Pancreas (tissue), 10 donors: ENCODE data around the gene CAPN11. TPM values are rescaled to one million over a fixed set of nuclear protein-coding genes. Genes with fewer than 3 reads are reported as not detected.
"Not testable (repeated sequence)": the region's sequence is repeated elsewhere in the genome, so short reads cannot be mapped to it uniquely, and the experiment has no call there.

Source experiments
- ATAC-seq, 4 donors: fragments of 200-7000 bp; cut with Tn5 transposase; one replicate each; pipeline versions ENCODE4 v1.8.0 to v1.9.1; 2020; ENCODE audit warnings: mild to moderate bottlenecking in 4 of 4, moderate library complexity in 4 of 4
- DNase-seq, 6 donors: peaks; one replicate each; pipeline ENCODE4 v3.0.0-alpha.2; 2020
- FAIRE-seq: peaks from 2 replicates; lab custom pipeline; 2012; peaks lifted over from hg19 to GRCh38; lab: Jason Lieb, UNC
- H3K27ac ChIP-seq, 4 donors: fragments of 200-600 bp; sonication (generic); 1 replicate in 3 of 4; 2 replicates in 1 of 4; pipeline versions ENCODE4 v1.5.0 to v1.8.0; 2020
- H3K27me3 ChIP-seq, 4 donors: fragments of 200-600 bp; one replicate each; pipeline ENCODE4 v1.8.0; 2021
- H3K36me3 ChIP-seq, 3 donors: fragments of 200-600 bp; sonication (generic) in 1 of 3; one replicate each; pipeline versions ENCODE4 v1.5.0 to v1.8.0; 2020 to 2021
- H3K4me1 ChIP-seq, 3 donors: fragments of 200-600 bp; one replicate each; pipeline ENCODE4 v1.8.0; 2021
- H3K4me3 ChIP-seq, 4 donors: fragments of 200-600 bp; sonication (generic) in 2 of 4; one replicate each; pipeline versions ENCODE4 v1.5.0 to v1.8.0; 2020 to 2021
- H3K9me3 ChIP-seq, 4 donors: fragments of 200-600 bp; one replicate each; pipeline ENCODE4 v1.8.0; 2021
- CTCF ChIP-seq, 4 donors: fragments of 200-600 bp; sonication (generic) in 3 of 4; IDR thresholded peaks; one replicate each; pipeline versions ENCODE4 v1.5.0 to v1.8.0; 2021; ENCODE audit warnings: antibody characterized with exemption in 4 of 4
- WGBS, 2 donors: extraction: QIAGEN DNeasy Blood & Tissue Kit; methylation state at CpG; one replicate each; pipeline ENCODE4 v1.1.7; 2013; 5-methylcytosine and 5-hydroxymethylcytosine counted together
- intact Hi-C, 3 donors: fragments of 100-400 bp; cut with DNase I; formaldehyde crosslinking; loops; one replicate each; pipeline versions ENCODE4 v1.11.1 to v1.14.2; 2022
- polyA plus RNA-seq, 2 donors: library from polyadenylated mRNA; stranded (reverse); fragments of 200-250 nt; gene quantifications; one replicate each; pipeline ENCODE4 v1.2.3, GENCODE V29; 2013
- total RNA-seq, 6 donors: library from RNA; stranded (reverse); fragmentation: NEBNext Ultra II Directional in 4 of 6; extraction: Animal tissue kit (Norgen Biotek cat#: 25700) in 4 of 6; gene quantifications; one replicate each; pipeline versions ENCODE4 v1.2.1 to v1.2.4, GENCODE V29; 2021 to 2023
- donor health status: healthy with polysubstance abuse.
- donor health status: DM: no; HTN: no; CAD: no; lungs with moderate emphysema.
- donor health status: DM: no; HTN: no; CAD: no.
- donor health status: control.
- donor health status: control.
- donor health status: Bipolar disorder and iron deficiency.
- donor health status: DM: yes; HTN: yes; CAD: no.
- donor health status: DM: no; HTN: no; CAD: no.
- donor health status: DM: no; HTN: no; CAD: no.
- donor health status: DM: yes; HTN: yes; CAD: no.

Gene CAPN11
- total and polyA plus RNA-seq, 8 donors = 0.06 to 0.76 (median 0.19) TPM; not detected in 2

GRCh38 chr6:44228836-44229235, 70.2 kb downstream of the CAPN11 start:
- WGBS, 2 donors = 65 to 74% methylated on average over 5 of the region's 5 CpGs
- H3K4me3 ChIP-seq = no peak overlapping the region
- TF ChIP-seq CTCF (IDR thresholded peaks at IDR 0.05) = no peak
- H3K4me1 ChIP-seq = peaks cover 20 to 32% (median 29%) of the 10 kb centered on the region in 3 donors
- no peaks in the 10 kb centered on the region for H3K9me3 ChIP-seq
- H3K36me3 ChIP-seq = peaks cover 0 to 36% (median 5%) of the 10 kb centered on the region in 3 donors
- intact Hi-C loops = no loop called here
- DNase-seq (no peak), ATAC-seq (no peak), FAIRE-seq (no peak)
- H3K27ac ChIP-seq = no peak overlapping the region
- no peaks in the 10 kb centered on the region for H3K27me3 ChIP-seq

GRCh38 chr6:44229376-44230033, 70.9 kb downstream of the CAPN11 start:
- no peak for TF ChIP-seq CTCF (IDR thresholded peaks at IDR 0.05)
- ATAC-seq = peak in 2 of 4 donors; percentile 4 to 15

GRCh38 chr6:44230034-44230675, 71.5 kb downstream of the CAPN11 start:
- FAIRE-seq = no peak
- TF ChIP-seq CTCF (IDR thresholded peaks at IDR 0.05) = no peak
- DNase-seq = no peak
- H3K9me3 ChIP-seq = no peaks in the 10 kb centered on the region
- H3K27ac ChIP-seq = no peak overlapping the region
- H3K36me3 ChIP-seq = peaks cover 0 to 36% (median 5%) of the 10 kb centered on the region in 3 donors
- H3K4me1 ChIP-seq = peaks cover 11 to 26% (median 24%) of the 10 kb centered on the region in 3 donors
- no peak for ATAC-seq
- 85 to 90% methylated on average over 10 of the region's 10 CpGs for WGBS, 2 donors
- no peaks in the 10 kb centered on the region for H3K27me3 ChIP-seq
- intact Hi-C loops = loop anchor here in 1 of 3 donors (5.0 kb wide), 1 partner anchor 58 kb away; no protein-coding TSS in a partner anchor
- H3K4me3 ChIP-seq = no peak overlapping the region

More at GRCh38 chr6:44229376-44230033, 70.9 kb downstream of the CAPN11 start:
- no peak for DNase-seq
- Histone ChIP-seq H3K27ac (no peak overlapping the region), H3K4me1 (peaks cover 13 to 31% (median 26%) of the 10 kb centered on the region in 3 donors), H3K9me3 (no peaks in the 10 kb centered on the region), H3K27me3 (no peaks in the 10 kb centered on the region), H3K36me3 (peaks cover 0 to 36% (median 5%) of the 10 kb centered on the region in 3 donors), H3K4me3 (no peak overlapping the region)
- no peak for FAIRE-seq
- WGBS, 2 donors = 62 to 63% methylated on average over 11 of the region's 11 CpGs
- intact Hi-C loops = loop anchor here in 1 of 3 donors (5.0 kb wide), 1 partner anchor 57 kb away; no protein-coding TSS in a partner anchor

GRCh38 chr6:44231426-44231825, 72.8 kb downstream of the CAPN11 start:
- ATAC-seq, H3K27ac ChIP-seq, FAIRE-seq, H3K4me3 ChIP-seq, H3K27me3 ChIP-seq, H3K9me3 ChIP-seq: not testable (repeated sequence)
- 93 to 94% methylated on average over 9 of the region's 9 CpGs for WGBS, 2 donors
- intact Hi-C loops = loop anchor here in 1 of 3 donors (5.0 kb wide), 1 partner anchor 59 kb away; no protein-coding TSS in a partner anchor
- Histone ChIP-seq H3K4me1 (peaks cover 6 to 19% (median 12%) of the 10 kb centered on the region in 3 donors), H3K36me3 (peaks cover 0 to 36% (median 5%) of the 10 kb centered on the region in 3 donors)
- peak in 1 of 6 donors; percentile 17 for DNase-seq
